Jurkat, Clone E6-1 (cell line): ENCODE measurements around the gene CNTNAP2.
"Not testable (repeated sequence)": the region's sequence is repeated elsewhere in the genome, so short reads cannot be mapped to it uniquely, and the experiment has no call there.

ENCODE experiments used
- DNase-seq: peaks from one replicate; pipeline ENCODE4 v3.0.0-alpha.2; 2011; ENCODE audit warnings: low read depth, low spot score
- H3K4me3 ChIP-seq: 2 replicates; pipeline ENCODE4 v1.5.1; 2011; ENCODE audit warnings: mild to moderate bottlenecking, low read length, control low read depth, moderate library complexity

Gene CNTNAP2

DNA sequence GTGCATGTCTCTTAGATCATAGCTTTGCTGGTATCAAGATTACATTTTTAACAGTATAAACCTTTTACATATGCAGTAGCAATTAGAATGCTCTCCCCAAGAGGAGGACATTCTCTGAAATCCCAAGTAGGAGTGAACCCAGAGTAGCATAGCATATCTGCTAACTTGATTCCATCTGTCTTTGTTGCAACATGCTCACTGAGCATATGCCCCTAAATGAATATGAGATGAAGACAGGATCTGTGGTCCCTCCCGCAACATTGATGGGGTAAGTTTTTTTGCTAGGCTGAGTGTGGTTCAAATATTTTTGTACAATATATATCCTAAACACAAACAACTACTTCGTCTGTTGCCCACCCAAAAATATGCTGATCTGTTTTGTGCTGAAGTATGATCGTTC lies 1939.8 kb downstream of the CNTNAP2 start:
- no peak for DNase-seq
- no peak overlapping the region for H3K4me3 ChIP-seq

DNA sequence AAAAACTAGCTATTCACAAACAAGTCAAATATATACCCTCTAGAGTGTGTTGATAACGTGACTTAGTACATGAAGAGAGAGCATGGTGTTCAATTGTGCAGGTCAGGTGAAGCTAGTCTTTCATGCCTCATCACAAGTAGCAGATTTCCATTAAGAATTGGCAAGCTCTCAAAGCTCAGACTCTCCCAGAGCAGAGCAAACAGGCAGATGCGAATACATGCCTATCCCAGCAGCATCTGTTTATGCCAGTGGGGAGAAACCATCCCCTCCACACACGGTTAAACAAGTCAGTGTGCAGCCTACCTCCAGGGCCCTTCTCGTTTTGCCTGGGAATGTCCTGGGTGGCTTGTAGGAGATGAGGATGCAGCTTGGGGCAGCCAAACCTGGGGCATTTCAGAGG lies 1941.5 kb downstream of the CNTNAP2 start:
- H3K4me3 ChIP-seq, result no peak overlapping the region
- no peak for DNase-seq

DNA sequence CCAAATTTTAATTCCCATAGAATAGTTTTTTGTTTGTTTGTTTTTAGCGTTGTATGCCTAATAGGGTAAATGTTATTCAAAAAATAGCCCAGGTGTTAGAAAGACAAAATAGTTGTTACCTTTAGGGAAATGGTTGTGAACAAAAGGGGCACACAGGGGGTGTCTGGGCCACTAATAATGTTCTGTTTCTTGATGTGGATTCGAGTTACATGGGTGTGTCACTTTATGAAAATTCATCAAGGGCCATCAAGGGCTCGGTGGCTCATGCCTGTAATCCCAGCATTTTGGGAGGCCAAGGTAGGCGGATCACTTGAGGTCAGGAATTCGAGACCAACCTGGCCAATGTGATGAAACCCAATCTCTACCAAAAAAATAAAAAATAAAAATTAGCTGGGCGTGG lies 1942.2 kb downstream of the CNTNAP2 start:
- no peak overlapping the region for H3K4me3 ChIP-seq

DNA sequence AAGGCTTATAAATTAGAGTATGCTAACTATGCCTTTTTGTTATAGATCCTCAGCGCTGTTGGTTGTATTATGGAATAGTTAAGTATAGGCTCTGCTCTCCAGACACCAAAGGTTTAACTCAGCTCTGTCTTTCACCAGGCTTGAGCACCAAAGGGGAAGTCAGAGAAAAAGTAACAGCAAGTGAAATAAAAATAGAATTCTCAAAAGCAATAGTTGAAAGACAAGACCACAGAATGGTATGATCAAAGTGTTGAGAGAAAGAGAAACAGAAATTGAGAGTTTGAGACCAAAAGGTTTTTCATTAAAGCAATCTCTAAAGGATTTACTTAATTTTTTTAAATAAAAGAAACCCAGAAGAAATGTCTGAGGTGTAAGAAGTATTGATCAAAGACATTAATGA lies 1944.1 kb downstream of the CNTNAP2 start:
- H3K4me3 ChIP-seq, result no peak overlapping the region
- no peak for DNase-seq

More for the DNA sequence above, 1942.2 kb downstream of the CNTNAP2 start:
- DNase-seq, result no peak

DNA sequence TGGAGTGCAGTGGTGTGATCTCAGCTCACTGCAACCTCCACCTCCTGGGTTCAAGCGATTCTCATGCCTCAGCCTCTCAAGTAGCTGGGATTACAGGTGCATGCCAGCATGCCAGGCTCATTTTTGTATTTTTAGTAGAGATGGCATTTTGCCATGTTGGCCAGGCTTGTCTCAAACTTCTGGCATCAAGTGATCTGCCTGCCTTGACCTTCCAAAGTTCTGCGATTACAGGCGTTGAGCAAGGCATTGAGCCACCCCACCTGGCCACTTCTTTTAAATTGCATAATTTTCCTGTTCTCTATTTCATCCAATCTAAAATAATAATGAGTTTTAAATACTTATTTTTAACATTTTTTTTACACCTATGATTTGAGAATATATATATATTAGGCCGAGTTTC lies 1961.5 kb downstream of the CNTNAP2 start:
- not testable (repeated sequence) for H3K4me3 ChIP-seq, DNase-seq

DNA sequence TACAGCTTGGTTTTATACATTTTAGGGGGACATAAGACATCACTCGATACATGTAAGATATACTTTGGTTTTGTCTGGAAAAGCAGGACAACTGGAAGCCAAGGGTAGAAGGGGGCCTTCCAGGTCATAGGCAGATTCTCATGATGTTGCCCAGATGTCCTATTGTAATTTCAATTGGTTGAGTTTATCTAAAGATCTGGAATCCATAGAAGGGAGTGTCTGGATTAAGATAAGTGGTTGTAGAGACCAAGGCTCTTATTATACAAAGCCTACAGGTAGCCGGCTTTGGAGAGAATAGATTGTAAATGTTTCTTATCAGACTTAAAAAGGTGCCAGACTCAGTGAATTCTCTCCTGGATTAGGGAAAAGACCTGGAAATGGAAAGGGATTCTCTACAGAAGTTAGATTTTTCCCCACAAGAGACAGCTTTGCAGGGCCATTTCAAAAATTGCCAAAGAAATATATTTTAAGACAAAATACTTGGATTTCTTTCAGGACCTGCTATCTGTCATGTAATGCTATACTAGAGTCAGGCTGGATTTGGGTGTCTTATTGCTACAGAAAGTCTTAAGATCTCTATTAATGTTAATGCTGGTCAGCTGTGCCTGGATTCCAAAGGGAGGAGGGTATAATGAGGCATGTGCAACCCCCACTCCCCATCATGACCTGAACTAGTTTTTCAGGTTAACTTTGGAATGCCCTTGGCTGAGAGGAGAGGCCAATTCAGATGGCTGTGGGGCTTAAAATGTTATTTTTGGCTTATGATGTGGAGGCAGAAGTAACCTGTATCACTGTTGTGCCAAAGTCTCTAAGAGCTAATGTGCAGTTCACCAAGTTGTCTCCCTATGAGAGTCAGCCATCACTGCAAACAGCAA lies 1962.8 kb downstream of the CNTNAP2 start:
- DNase-seq, result no peak
- no peak overlapping the region for H3K4me3 ChIP-seq

DNA sequence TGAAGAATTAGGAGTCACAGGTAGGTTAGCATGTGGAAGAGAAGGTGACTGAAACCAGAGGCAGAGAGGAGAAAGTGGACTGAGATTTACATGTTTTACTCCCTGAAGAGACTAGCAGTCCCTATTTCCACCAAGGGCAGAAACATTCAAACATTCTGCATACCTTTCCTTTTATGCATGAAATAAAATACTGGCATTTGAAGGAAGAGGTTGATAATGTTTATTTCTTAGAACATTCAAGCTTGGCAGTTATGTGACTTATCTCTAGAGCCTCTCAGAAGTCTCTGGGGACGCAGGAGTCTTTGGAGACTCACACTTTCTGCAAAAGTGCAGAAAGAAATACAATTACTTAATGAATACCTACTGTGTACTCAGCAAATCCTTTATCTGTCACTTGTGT lies 1966.8 kb downstream of the CNTNAP2 start:
- no peak for DNase-seq
- H3K4me3 ChIP-seq, result no peak overlapping the region

DNA sequence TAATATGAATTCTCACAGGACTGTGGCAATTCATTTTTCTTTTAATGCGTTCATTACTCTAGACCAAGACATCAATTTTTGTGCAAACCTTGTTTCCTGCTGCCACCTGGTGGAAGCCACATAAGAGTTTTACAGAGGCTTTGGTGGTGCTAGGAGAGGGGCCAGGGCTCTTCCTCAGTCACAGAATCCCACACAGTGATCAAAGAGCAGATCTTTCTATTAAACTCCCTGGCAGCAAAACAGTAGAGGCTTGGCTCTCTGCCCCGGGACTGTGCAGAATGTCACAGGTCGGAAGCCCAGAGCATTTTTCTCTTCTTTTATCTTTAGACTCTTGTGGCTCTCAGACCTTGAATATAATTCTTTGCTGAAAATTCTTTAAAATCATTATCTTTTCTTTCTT lies 1967.5 kb downstream of the CNTNAP2 start:
- peak; percentile 49 for DNase-seq

DNA sequence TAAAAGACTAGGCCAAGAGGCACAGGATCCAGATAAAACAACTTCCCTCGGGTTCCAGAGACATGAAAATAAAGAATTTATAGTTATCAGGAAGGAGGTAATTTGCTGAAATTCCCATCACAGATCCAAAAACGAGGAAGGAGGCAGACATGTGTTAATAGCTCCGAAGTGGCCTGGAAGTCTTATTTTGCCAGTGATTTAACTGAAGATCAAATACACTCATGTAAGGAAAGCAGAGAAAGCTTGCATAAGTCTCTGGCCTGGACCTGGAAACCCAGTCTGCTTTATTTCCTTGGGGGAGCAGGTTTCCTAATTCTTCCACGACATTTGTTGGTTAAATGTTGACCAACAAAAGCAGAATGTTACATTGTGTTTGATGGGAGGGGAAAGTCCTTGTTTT lies 1975.3 kb downstream of the CNTNAP2 start:
- no peak for DNase-seq
- H3K4me3 ChIP-seq, result no peak overlapping the region

More for the DNA sequence above, 1967.5 kb downstream of the CNTNAP2 start:
- H3K4me3 ChIP-seq, result no peak overlapping the region

DNA sequence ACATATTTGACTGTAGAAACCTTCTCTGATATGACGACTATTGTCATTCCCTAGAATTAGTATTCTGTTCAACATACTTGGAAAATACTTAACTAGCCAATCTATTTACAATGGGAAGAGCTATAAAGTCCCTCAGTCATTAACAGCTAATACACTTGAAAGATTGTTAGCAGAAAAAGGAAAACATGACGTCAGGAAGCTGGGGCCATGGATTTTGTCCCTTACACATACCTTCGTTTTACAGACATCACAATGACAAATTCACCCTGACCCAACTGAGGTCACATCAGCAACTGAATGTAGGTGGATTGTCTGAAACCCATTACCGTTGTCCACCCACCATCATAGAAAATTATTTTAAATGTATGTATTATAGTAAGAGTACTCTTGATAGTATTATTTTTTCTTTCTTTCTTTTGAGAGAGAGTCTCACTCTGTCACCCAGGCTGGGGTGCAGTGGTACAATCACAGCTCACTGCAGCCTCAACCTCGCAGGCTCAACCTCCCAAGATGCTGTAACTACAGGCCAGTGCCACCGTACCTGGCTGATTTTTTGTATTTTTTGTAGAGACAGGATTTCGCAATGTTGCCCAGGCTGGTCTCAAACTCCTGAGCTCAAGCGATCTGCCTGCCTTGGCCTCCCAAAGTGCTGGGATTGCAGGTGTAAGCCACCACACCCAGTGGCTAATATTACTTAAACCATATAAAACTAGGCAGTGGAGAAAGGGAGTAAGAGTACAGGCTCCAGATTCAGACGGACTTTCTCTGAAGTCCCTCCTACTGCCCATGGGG lies 1977.0 kb downstream of the CNTNAP2 start:
- no peak overlapping the region for H3K4me3 ChIP-seq
- no peak for DNase-seq

DNA sequence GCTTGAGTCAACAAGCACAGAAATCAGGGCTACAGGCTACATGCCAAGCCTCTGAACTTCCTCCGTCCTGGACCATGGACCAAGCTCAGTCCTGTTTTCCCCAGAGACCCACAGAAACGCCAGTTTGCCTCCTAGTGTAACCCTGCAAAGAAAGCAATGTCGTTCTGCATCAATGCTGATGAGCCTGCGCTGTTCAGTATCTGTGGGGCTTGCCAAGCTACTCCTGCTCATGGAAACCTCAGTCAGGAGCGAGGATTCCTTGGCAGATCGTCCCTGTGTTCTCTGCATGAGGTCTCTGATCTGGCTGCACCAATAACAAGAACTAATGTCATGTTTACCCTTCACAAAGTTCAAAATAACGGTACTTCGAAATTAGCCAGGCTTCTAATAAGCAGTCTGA lies 1978.5 kb downstream of the CNTNAP2 start:
- DNase-seq, result no peak
- H3K4me3 ChIP-seq, result no peak overlapping the region

DNA sequence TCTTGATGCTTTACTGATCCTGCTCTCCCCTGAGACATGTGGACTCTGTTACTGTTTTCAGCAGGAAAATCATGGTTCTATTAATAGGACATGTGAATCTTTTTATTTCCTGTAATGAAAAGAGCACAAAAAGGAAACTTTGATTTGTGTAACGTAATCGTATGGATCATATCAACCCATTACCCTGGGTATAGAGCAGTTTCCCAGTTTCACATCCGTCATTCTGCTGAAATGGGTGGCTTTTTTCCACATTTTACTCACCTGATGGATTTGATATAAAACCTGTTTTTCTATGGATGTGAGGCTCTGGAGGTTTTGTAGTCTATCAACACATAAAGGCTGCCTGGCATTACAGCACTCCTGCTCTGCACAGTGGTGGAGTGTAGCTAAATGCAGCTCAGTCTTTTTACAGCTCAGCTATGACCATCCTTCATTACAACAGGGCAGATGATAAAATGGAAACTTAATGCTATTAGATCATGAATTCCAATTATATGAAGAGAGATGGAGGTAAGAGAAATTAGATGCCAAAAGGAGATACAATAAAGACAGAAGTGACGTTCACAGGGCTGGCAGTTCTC lies 1987.6 kb downstream of the CNTNAP2 start:
- H3K4me3 ChIP-seq, result no peak overlapping the region
- DNase-seq, result no peak

DNA sequence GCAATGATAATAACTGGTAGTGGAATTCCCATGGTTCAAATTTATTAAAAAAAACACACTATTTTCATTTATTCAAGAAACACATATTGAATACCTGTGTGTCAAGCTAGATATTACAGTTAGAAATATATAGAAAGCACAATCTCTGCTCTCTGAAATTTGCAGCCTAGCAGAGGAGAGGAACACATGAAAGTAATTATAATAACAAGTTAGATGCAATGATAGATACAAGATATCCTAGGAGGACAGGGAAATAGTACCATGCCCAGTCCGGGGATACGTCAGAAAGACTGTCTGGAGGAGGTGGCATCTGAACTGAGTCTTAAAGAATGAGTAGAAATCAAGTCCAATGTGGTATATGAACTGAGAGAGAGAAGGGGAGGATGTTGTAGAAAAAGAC lies 1988.3 kb downstream of the CNTNAP2 start:
- no peak overlapping the region for H3K4me3 ChIP-seq
- DNase-seq, result no peak

DNA sequence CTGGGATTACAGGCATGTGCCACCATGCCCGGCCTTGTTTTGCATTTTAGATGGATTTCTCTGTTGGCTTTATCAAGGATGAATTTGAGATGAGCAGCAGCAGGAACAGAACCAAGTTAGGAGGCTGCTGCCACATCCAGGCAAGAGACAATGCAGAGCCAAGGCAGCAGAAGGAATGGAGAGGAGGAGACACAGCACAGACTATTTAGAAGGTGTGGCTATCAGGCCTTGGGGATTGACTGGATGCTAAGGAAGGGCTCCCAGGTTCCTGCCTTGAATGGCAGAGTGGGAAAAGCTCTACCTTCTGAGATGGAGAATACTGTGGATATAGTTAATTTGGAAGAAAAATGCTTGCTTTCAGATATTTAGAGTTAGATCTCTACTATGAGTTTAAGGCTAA lies 1989.3 kb downstream of the CNTNAP2 start:
- H3K4me3 ChIP-seq, result no peak overlapping the region
- no peak for DNase-seq

DNA sequence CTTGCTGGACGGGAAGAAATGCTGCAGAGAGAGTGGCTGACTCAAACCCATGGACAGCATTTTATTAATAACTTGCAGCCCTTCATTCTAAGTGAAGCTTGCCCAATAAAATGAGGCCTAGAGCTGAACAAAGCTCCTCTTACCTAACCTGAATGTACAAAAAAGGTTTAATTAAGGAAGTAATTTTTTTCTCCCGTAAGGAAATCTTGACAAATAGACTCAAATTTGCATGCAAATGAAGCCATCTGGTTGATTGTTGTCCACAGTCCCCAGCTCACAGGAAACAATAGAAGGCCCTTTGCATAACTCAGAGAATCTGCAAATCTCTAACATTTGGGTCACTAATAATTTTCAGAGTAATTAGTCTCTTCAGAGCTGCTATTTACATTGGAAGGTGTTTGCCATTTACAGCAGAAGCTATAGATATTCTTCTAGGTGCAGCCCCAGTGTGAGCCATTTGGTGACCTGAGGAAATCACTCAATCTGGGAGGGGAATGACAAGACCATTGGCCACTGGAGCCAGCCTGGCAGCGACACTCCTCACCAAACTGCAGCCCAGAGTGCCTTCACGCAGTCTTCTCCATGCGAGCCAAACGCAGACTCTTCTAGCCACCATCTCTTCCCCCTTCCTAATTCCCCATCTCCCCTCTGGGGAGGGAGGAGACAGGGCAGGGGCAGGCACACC lies 1991.0 kb downstream of the CNTNAP2 start:
- H3K4me3 ChIP-seq, result no peak overlapping the region
- DNase-seq, result no peak

DNA sequence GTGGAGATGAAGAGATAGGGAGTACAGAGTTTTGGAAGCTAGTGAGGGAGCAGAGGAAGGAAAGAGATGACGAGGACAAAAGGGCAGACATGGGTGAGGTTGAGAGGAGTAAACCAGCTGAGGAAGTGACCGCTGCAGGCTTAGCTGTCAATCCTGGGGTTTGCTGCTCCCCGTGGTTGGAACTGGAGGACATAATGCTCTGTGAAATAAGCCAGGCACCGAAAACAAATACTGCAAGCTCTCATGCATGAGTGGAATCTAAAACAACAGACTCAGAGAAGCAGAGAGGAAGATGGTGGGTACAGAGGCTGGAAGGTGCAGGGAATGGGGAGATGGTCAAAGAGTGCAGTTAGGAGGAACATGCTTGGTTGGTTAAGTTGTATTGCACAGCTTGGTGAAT lies 1991.8 kb downstream of the CNTNAP2 start:
- no peak for DNase-seq

DNA sequence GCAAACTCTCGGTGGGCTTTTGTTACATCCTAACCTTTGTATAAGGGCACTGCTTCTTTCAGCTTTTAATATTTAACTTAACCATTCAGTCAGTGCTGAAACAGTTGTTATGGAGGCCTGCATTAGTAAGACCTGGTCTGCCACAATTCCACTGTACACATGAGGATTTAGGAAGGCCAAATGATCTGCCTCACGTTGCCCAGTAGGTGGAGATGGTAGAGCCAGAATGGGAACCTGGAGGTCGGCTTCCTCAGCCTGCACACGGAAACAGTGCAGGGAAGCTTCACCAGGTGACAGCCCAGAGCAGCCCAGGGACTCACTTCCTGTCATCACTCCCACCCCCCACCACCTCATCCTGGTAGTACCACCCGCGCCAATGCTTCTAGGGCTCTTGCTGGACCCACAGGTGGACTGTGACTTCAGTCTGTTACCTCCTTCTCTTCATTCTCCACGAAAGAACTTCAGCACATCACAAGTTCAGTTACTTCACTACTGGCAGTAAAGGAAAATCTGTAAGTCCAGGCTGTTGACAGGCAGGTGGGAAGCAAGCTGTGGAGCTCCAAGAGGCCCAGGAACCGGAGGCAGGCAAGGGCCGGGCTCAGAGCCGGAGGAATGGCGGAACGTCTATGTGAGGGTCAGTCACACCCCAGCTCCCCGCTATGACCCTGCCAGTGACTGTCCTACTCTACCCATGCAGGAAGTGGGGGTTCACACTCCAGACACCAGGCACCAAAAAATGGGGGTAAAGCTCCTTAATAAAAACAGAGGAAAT lies 1993.7 kb downstream of the CNTNAP2 start:
- no peak overlapping the region for H3K4me3 ChIP-seq
- DNase-seq, result peak; percentile 4

More for the DNA sequence above, 1991.8 kb downstream of the CNTNAP2 start:
- H3K4me3 ChIP-seq, result no peak overlapping the region

DNA sequence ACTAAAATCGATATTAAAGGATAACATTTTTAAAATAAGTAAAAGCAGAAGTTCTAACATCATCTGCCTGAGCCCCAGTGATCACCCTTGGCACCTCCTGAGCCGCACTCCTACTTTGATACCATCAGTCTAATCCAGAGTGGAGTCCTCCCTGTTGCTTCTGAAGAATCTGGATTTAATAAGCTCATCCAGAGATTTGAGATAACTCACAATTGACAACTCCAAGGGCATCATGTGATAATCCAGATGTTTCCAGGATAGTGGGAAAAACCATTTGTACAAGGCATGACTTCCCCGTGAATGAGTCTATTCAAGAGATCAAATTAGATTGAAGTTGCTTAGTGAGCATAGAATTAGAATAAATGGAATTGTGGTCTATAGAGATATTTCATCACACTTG lies 1998.2 kb downstream of the CNTNAP2 start:
- DNase-seq, result no peak
- no peak overlapping the region for H3K4me3 ChIP-seq

DNA sequence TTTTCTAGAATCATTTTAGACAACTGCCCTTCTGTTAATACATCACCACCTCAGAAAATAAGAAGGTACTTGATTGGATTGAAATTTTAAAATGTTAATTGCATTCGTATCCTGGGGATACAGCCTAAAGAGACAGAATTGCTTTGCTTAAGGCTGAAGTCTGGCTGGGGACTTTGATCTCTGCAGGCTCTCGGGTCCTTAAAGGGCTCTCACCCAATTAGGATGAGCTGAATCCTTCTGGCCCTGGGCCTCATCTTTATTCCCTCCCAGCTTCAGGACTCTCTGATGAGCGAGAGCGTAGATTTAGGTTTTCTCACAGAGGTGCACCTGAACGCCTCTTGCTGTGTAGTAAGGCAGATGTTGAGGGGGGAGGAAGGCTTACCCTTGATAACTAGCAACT lies 1998.7 kb downstream of the CNTNAP2 start:
- DNase-seq, result no peak
- no peak overlapping the region for H3K4me3 ChIP-seq
